Neural cell (in vitro differentiated cells): ENCODE measurements around the gene NAALADL1. TPM values are rescaled to one million over a fixed set of nuclear protein-coding genes. Genes with fewer than 3 reads are reported as not detected.

Experiments used
- H2AFZ ChIP-seq: fragments of 200-600, 300-800 bp; sonication (generic), shearing (Covaris generic); 2 replicates; pipeline ENCODE4 v1.6.0; 2014; ENCODE audit warnings: low read depth, mild to moderate bottlenecking, antibody characterized with exemption, low read length, moderate library complexity
- H3F3A ChIP-seq: fragments of 200-600 bp; shearing (Covaris generic); 2 replicates; pipeline ENCODE4 v1.6.1; 2016; ENCODE audit warnings: mild to moderate bottlenecking, moderate library complexity, mixed read lengths, antibody characterized with exemption, low read length; ENCODE audit not compliant: insufficient read depth, poor library complexity, severe bottlenecking
- H3K27ac ChIP-seq: fragments of 200-600, 300-800 bp; sonication (generic), shearing (Covaris generic); 2 replicates; pipeline ENCODE4 v1.5.1; 2014; ENCODE audit warnings: mild to moderate bottlenecking, low read length, moderate library complexity
- H3K27me3 ChIP-seq: fragments of 300-800, 200-600 bp; sonication (generic), shearing (Covaris generic); 2 replicates; pipeline ENCODE4 v1.6.0; 2014; ENCODE audit warnings: mild to moderate bottlenecking, low read depth, low read length, moderate library complexity; ENCODE audit not compliant: insufficient read depth
- H3K36me3 ChIP-seq: fragments of 300-800, 200-600 bp; sonication (generic), shearing (Covaris generic); 2 replicates; pipeline ENCODE4 v1.5.1; 2014; ENCODE audit warnings: mild to moderate bottlenecking, antibody characterized with exemption, low read length, moderate library complexity; ENCODE audit not compliant: insufficient read depth
- H3K4me2 ChIP-seq: fragments of 300-800, 200-600 bp; sonication (generic), shearing (Covaris generic); 2 replicates; pipeline ENCODE4 v1.6.0; 2014; ENCODE audit warnings: mild to moderate bottlenecking, low read length
- H3K4me3 ChIP-seq: fragments of 300-800, 200-600 bp; sonication (generic), shearing (Covaris generic); 2 replicates; pipeline ENCODE4 v1.5.1; 2014; ENCODE audit warnings: mild to moderate bottlenecking, low read length, moderate library complexity
- H3K79me2 ChIP-seq: fragments of 200-600 bp; shearing (Covaris generic); replicated peaks from 2 replicates; pipeline ENCODE4 v1.6.0; 2014; ENCODE audit warnings: mild to moderate bottlenecking, low read length, moderate library complexity; ENCODE audit not compliant: insufficient read depth
- H3K9ac ChIP-seq: fragments of 300-800, 200-600 bp; sonication (generic), shearing (Covaris generic); 2 replicates; pipeline ENCODE4 v1.6.1; 2016; ENCODE audit warnings: mild to moderate bottlenecking, low read length, mixed read lengths
- H3K9me2 ChIP-seq: fragments of 200-600 bp; shearing (Covaris generic); 2 replicates; pipeline ENCODE4 v1.6.1; 2016; ENCODE audit warnings: mild to moderate bottlenecking, low read length, mixed read lengths; ENCODE audit not compliant: insufficient read depth
- H3K9me3 ChIP-seq: fragments of 200-600, 300-800 bp; sonication (generic), shearing (Covaris generic); 2 replicates; pipeline ENCODE4 v1.6.1; 2016; ENCODE audit warnings: mild to moderate bottlenecking, mixed run types, low read length, moderate library complexity, mixed read lengths
- H4K20me1 ChIP-seq: fragments of 200-600 bp; shearing (Covaris generic); 2 replicates; pipeline ENCODE4 v1.6.1; 2016; ENCODE audit warnings: mild to moderate bottlenecking, mixed run types; ENCODE audit not compliant: insufficient read depth
- CTCF ChIP-seq: fragments of 450-650 bp; IDR thresholded peaks from 2 replicates; pipeline ENCODE4 v1.5.1; 2014; ENCODE audit warnings: antibody characterized with exemption, mild to moderate bottlenecking, moderate library complexity; ENCODE audit not compliant: poor library complexity, severe bottlenecking
- EP300 ChIP-seq: fragments of 450-650 bp; conservative IDR thresholded peaks from 2 replicates; pipeline ENCODE4 v1.6.1; 2014; ENCODE audit warnings: antibody characterized with exemption, mild to moderate bottlenecking, moderate library complexity; ENCODE audit not compliant: poor library complexity, severe bottlenecking
- EZH2 ChIP-seq: fragments of 200-600, 300-800 bp; shearing (Covaris generic), sonication (generic); IDR thresholded peaks from 2 replicates; pipeline ENCODE4 v1.6.1; 2014; ENCODE audit warnings: antibody characterized with exemption, low read length, borderline replicate concordance, mild to moderate bottlenecking; ENCODE audit not compliant: insufficient read depth, poor library complexity, severe bottlenecking
- MXI1 ChIP-seq: fragments of 450-650 bp; conservative IDR thresholded peaks from 2 replicates; pipeline ENCODE4 v1.6.1; 2014; ENCODE audit warnings: antibody characterized with exemption, mild to moderate bottlenecking; ENCODE audit not compliant: poor library complexity, severe bottlenecking
- POLR2AphosphoS5 ChIP-seq: IDR thresholded peaks from 2 replicates; pipeline ENCODE4 v1.6.1; 2012
- RAD21 ChIP-seq: fragments of 450-650 bp; conservative IDR thresholded peaks from 2 replicates; pipeline ENCODE4 v1.6.1; 2014; ENCODE audit warnings: antibody characterized with exemption, mild to moderate bottlenecking, moderate library complexity
- REST ChIP-seq: IDR thresholded peaks from 2 replicates; pipeline ENCODE4 v1.6.1; 2012; ENCODE audit warnings: borderline replicate concordance
- SMC3 ChIP-seq: fragments of 450-650 bp; conservative IDR thresholded peaks from 2 replicates; pipeline ENCODE4 v1.6.1; 2014; ENCODE audit warnings: antibody characterized with exemption, mild to moderate bottlenecking, moderate library complexity; ENCODE audit not compliant: poor library complexity
- TAF1 ChIP-seq: IDR thresholded peaks from 2 replicates; pipeline ENCODE4 v1.6.1; 2012; ENCODE audit warnings: low read depth
- polyA plus RNA-seq: library from polyadenylated mRNA; depleted of rRNA; stranded (reverse); fragments of >200 nt; gene quantifications from 2 replicates; pipeline ENCODE4 v1.2.3, GENCODE V29; 2014

Gene NAALADL1
- polyA plus RNA-seq, 1 donor from 2014 or later: not detected

GRCh38 chr11:65053827-65054508 lies 4.4 kb downstream of the NAALADL1 start:
- Histone ChIP-seq H3K9ac (no peak overlapping the region), H3F3A (no peaks in the 10 kb centered on the region), H3K79me2 (no peaks in the 10 kb centered on the region), H3K36me3 (no peaks in the 10 kb centered on the region), H4K20me1 (no peaks in the 10 kb centered on the region), H3K27me3 (no peaks in the 10 kb centered on the region), H3K27ac (no peak overlapping the region), H2AFZ (no peak overlapping the region), H3K9me3 (no peaks in the 10 kb centered on the region), H3K9me2 (no peaks in the 10 kb centered on the region), H3K4me3 (no peak overlapping the region), H3K4me2 (no peak overlapping the region)
- TF ChIP-seq TAF1 (no peak), POLR2AphosphoS5 (no peak)

GRCh38 chr11:65051398-65051858 lies 6.9 kb downstream of the NAALADL1 start:
- Histone ChIP-seq H3K9ac (no peak overlapping the region), H3K9me2 (no peaks in the 10 kb centered on the region), H4K20me1 (no peaks in the 10 kb centered on the region), H3K27me3 (no peaks in the 10 kb centered on the region), H3K79me2 (no peaks in the 10 kb centered on the region), H3K4me3 (no peak overlapping the region), H3K27ac (no peak overlapping the region), H3K9me3 (no peaks in the 10 kb centered on the region), H3K36me3 (no peaks in the 10 kb centered on the region), H2AFZ (no peak overlapping the region), H3K4me2 (no peak overlapping the region), H3F3A (no peaks in the 10 kb centered on the region)
- no peak for TF ChIP-seq SMC3
- TF ChIP-seq POLR2AphosphoS5: no peak
- TF ChIP-seq RAD21: no peak
- TF ChIP-seq CTCF: no peak
- TF ChIP-seq EP300: no peak
- TF ChIP-seq MXI1: no peak
- TF ChIP-seq EZH2: no peak
- no peak for TF ChIP-seq REST
- TF ChIP-seq TAF1: no peak
